ENCODE measurements around the gene SQSTM1. TPM values are rescaled to one million over a fixed set of nuclear protein-coding genes. Genes with fewer than 3 reads are reported as not detected.
A peak's percentile ranks its signal among the peaks of the same experiment; 100 is the strongest.

Gene SQSTM1
- polyA plus RNA-seq, 2 donors: 94.8 to 111 TPM

GRCh38 chr5:179839328-179840256 is 18.9 kb downstream of the SQSTM1 start:
- H3K9me3 ChIP-seq (ENCODE audit: control insufficient read depth in 2 of 2, insufficient read depth in 1 of 2, low read depth in 1 of 2, low read length in 1 of 2): no peaks in the 10 kb centered on the region
- peak overlapping the region in 1 of 2 donors; percentile 35 for H3K27ac ChIP-seq (ENCODE audit: low read depth in 2 of 2, low read length in 1 of 2)
- 73 to 77% methylated on average over 16 of the region's 16 CpGs for WGBS, 2 donors
- no peak overlapping the region for H3K4me3 ChIP-seq (ENCODE audit: low read depth in 1 of 2, low read length in 2 of 2)
- H3K36me3 ChIP-seq (ENCODE audit: control insufficient read depth in 2 of 2, insufficient read depth in 2 of 2, low read length in 1 of 2): peaks cover 25 to 30% of the 10 kb centered on the region in 2 donors
- peaks cover 0 to 2% of the 10 kb centered on the region in 2 donors for H3K4me1 ChIP-seq (ENCODE audit: control insufficient read depth in 2 of 2, insufficient read depth in 2 of 2, low read length in 1 of 2)
- H3K27me3 ChIP-seq (ENCODE audit: control insufficient read depth in 1 of 2, insufficient read depth in 2 of 2, low read length in 2 of 2): no peaks in the 10 kb centered on the region

DNA sequence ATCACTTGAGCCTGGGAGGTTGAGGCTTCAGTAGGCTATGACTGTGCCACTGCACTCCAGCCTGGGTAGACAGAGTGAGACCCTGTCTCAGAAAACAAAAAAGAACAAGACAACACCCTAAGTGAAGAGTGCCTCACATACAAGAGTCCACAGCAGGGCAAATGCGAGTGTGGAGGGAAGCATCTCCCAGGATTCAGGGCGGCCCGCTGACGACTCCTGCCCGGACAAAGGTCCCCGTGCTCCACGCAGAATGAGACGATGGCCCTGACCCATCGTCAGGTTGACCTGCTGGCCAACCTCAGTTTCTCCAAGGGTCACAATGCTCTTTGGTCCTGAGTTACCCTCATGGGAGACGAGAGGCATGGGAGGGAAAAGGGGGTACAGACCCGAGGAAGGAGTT is 19.6 kb downstream of the SQSTM1 start:
- Histone ChIP-seq H3K4me3 (ENCODE audit: low read depth in 1 of 2, low read length in 2 of 2) (no peak overlapping the region), H3K4me1 (ENCODE audit: control insufficient read depth in 2 of 2, insufficient read depth in 2 of 2, low read length in 1 of 2) (peaks cover 0 to 2% of the 10 kb centered on the region in 2 donors), H3K27ac (ENCODE audit: low read depth in 2 of 2, low read length in 1 of 2) (no peak overlapping the region), H3K36me3 (ENCODE audit: control insufficient read depth in 2 of 2, insufficient read depth in 2 of 2, low read length in 1 of 2) (peaks cover 25 to 30% of the 10 kb centered on the region in 2 donors), H3K9me3 (ENCODE audit: control insufficient read depth in 2 of 2, insufficient read depth in 1 of 2, low read depth in 1 of 2, low read length in 1 of 2) (no peaks in the 10 kb centered on the region), H3K27me3 (ENCODE audit: control insufficient read depth in 1 of 2, insufficient read depth in 2 of 2, low read length in 2 of 2) (no peaks in the 10 kb centered on the region)
- 90 to 91% methylated on average over 11 of the region's 11 CpGs for WGBS, 2 donors

DNA sequence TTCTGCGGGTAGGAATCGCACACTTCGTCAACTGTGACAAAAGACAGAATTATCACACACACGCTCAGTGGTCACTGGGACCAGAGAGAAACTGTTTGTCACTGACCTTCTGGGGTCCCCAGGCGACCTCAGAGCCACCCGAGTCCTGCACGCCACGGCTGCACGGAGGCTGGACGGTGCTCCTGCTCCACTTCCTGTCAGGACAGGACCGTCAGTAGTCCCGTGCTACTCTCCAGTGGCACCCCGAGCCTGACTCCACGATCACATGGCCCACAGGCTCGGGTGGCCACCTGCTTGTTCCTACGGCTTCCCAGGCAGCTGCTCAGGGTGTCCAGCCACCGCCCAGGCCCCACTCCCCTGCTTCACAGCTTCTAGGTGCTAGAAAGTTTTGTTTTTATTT is 20.1 kb downstream of the SQSTM1 start:
- H3K36me3 ChIP-seq (ENCODE audit: control insufficient read depth in 2 of 2, insufficient read depth in 2 of 2, low read length in 1 of 2): peaks cover 25 to 30% of the 10 kb centered on the region in 2 donors

GRCh38 chr5:179841621-179842020 is 20.9 kb downstream of the SQSTM1 start:
- WGBS, 2 donors: 71 to 92% methylated on average over 9 of the region's 9 CpGs
- peaks cover 18 to 23% of the 10 kb centered on the region in 2 donors for H3K36me3 ChIP-seq (ENCODE audit: control insufficient read depth in 2 of 2, insufficient read depth in 2 of 2, low read length in 1 of 2)

More for the DNA sequence above, 20.1 kb downstream of the SQSTM1 start:
- WGBS, 2 donors: 86 to 87% methylated on average over 17 of the region's 17 CpGs
- no peak overlapping the region for H3K4me3 ChIP-seq (ENCODE audit: low read depth in 1 of 2, low read length in 2 of 2)
- H3K27me3 ChIP-seq (ENCODE audit: control insufficient read depth in 1 of 2, insufficient read depth in 2 of 2, low read length in 2 of 2): no peaks in the 10 kb centered on the region
- peaks cover 0 to 2% of the 10 kb centered on the region in 2 donors for H3K4me1 ChIP-seq (ENCODE audit: control insufficient read depth in 2 of 2, insufficient read depth in 2 of 2, low read length in 1 of 2)
- no peak overlapping the region for H3K27ac ChIP-seq (ENCODE audit: low read depth in 2 of 2, low read length in 1 of 2)
- no peaks in the 10 kb centered on the region for H3K9me3 ChIP-seq (ENCODE audit: control insufficient read depth in 2 of 2, insufficient read depth in 1 of 2, low read depth in 1 of 2, low read length in 1 of 2)

GRCh38 chr5:179852993-179853547 is 32.4 kb downstream of the SQSTM1 start:
- H3K9me3 ChIP-seq (ENCODE audit: control insufficient read depth in 2 of 2, insufficient read depth in 1 of 2, low read depth in 1 of 2, low read length in 1 of 2): no peaks in the 10 kb centered on the region
- H3K4me3 ChIP-seq (ENCODE audit: low read depth in 1 of 2, low read length in 2 of 2): no peak overlapping the region
- H3K27ac ChIP-seq (ENCODE audit: low read depth in 2 of 2, low read length in 1 of 2): no peak overlapping the region
- no peaks in the 10 kb centered on the region for H3K27me3 ChIP-seq (ENCODE audit: control insufficient read depth in 1 of 2, insufficient read depth in 2 of 2, low read length in 2 of 2)
- WGBS, 2 donors: 86 to 88% methylated on average over 8 of the region's 8 CpGs
- H3K4me1 ChIP-seq (ENCODE audit: control insufficient read depth in 2 of 2, insufficient read depth in 2 of 2, low read length in 1 of 2): no peaks in the 10 kb centered on the region
- H3K36me3 ChIP-seq (ENCODE audit: control insufficient read depth in 2 of 2, insufficient read depth in 2 of 2, low read length in 1 of 2): peaks cover 25% of the 10 kb centered on the region in 2 donors

More at GRCh38 chr5:179841621-179842020, 20.9 kb downstream of the SQSTM1 start:
- no peaks in the 10 kb centered on the region for H3K27me3 ChIP-seq (ENCODE audit: control insufficient read depth in 1 of 2, insufficient read depth in 2 of 2, low read length in 2 of 2)
- H3K4me3 ChIP-seq (ENCODE audit: low read depth in 1 of 2, low read length in 2 of 2): no peak overlapping the region
- no peaks in the 10 kb centered on the region for H3K9me3 ChIP-seq (ENCODE audit: control insufficient read depth in 2 of 2, insufficient read depth in 1 of 2, low read depth in 1 of 2, low read length in 1 of 2)
- H3K4me1 ChIP-seq (ENCODE audit: control insufficient read depth in 2 of 2, insufficient read depth in 2 of 2, low read length in 1 of 2): peaks cover 0 to 2% of the 10 kb centered on the region in 2 donors
- no peak overlapping the region for H3K27ac ChIP-seq (ENCODE audit: low read depth in 2 of 2, low read length in 1 of 2)

GRCh38 chr5:179854356-179854755 is 33.7 kb downstream of the SQSTM1 start:
- Histone ChIP-seq H3K27me3 (ENCODE audit: control insufficient read depth in 1 of 2, insufficient read depth in 2 of 2, low read length in 2 of 2) (no peaks in the 10 kb centered on the region), H3K4me3 (ENCODE audit: low read depth in 1 of 2, low read length in 2 of 2) (no peak overlapping the region), H3K36me3 (ENCODE audit: control insufficient read depth in 2 of 2, insufficient read depth in 2 of 2, low read length in 1 of 2) (peaks cover 20% of the 10 kb centered on the region in 2 donors), H3K27ac (ENCODE audit: low read depth in 2 of 2, low read length in 1 of 2) (no peak overlapping the region), H3K9me3 (ENCODE audit: control insufficient read depth in 2 of 2, insufficient read depth in 1 of 2, low read depth in 1 of 2, low read length in 1 of 2) (no peaks in the 10 kb centered on the region), H3K4me1 (ENCODE audit: control insufficient read depth in 2 of 2, insufficient read depth in 2 of 2, low read length in 1 of 2) (no peaks in the 10 kb centered on the region)
- WGBS, 2 donors: 90 to 91% methylated on average over 8 of the region's 8 CpGs

- Histone ChIP-seq H3K4me1 (ENCODE audit: control insufficient read depth in 2 of 2, insufficient read depth in 2 of 2, low read length in 1 of 2) (no peaks in the 10 kb centered on the region), H3K4me3 (ENCODE audit: low read depth in 1 of 2, low read length in 2 of 2) (peak overlapping the region; percentile 81 to 91), H3K27ac (ENCODE audit: low read depth in 2 of 2, low read length in 1 of 2) (peak overlapping the region; percentile 74 to 75), H3K36me3 (ENCODE audit: control insufficient read depth in 2 of 2, insufficient read depth in 2 of 2, low read length in 1 of 2) (peaks cover under 1 to 10% of the 10 kb centered on the region in 2 donors), H3K27me3 (ENCODE audit: control insufficient read depth in 1 of 2, insufficient read depth in 2 of 2, low read length in 2 of 2) (no peaks in the 10 kb centered on the region), H3K9me3 (ENCODE audit: control insufficient read depth in 2 of 2, insufficient read depth in 1 of 2, low read depth in 1 of 2, low read length in 1 of 2) (peaks cover 0 to 2% of the 10 kb centered on the region in 2 donors)
- WGBS, 2 donors: 0% methylated on average over 32 of the region's 32 CpGs
Observed at GRCh38 chr5:179858241-179858585, 37.5 kb downstream of the SQSTM1 start.

- Histone ChIP-seq H3K4me3 (ENCODE audit: low read depth in 1 of 2, low read length in 2 of 2) (peak within 1 kb of the TSS; percentile 81 to 91), H3K4me1 (ENCODE audit: control insufficient read depth in 2 of 2, insufficient read depth in 2 of 2, low read length in 1 of 2) (no peaks in the 10 kb centered on the region), H3K36me3 (ENCODE audit: control insufficient read depth in 2 of 2, insufficient read depth in 2 of 2, low read length in 1 of 2) (peaks cover 0 to 16% of the 10 kb centered on the region in 2 donors), H3K27me3 (ENCODE audit: control insufficient read depth in 1 of 2, insufficient read depth in 2 of 2, low read length in 2 of 2) (no peaks in the 10 kb centered on the region), H3K9me3 (ENCODE audit: control insufficient read depth in 2 of 2, insufficient read depth in 1 of 2, low read depth in 1 of 2, low read length in 1 of 2) (peaks cover 0 to 2% of the 10 kb centered on the region in 2 donors), H3K27ac (ENCODE audit: low read depth in 2 of 2, low read length in 1 of 2) (peak within 1 kb of the TSS; percentile 88 to 90)
- 0 to 1% methylated on average over 90 of the region's 90 CpGs for WGBS, 2 donors
Observed at GRCh38 chr5:179858586-179859427, 38.1 kb downstream of the SQSTM1 start, which contains the start of gene MRNIP. Gene MRNIP, minus strand, starts transcription at chr5:179858817. Its CDS starts 21 bp downstream, at chr5:179858796.

- 79 to 82% methylated on average over 11 of the region's 11 CpGs for WGBS, 2 donors
- H3K27ac ChIP-seq (ENCODE audit: low read depth in 2 of 2, low read length in 1 of 2): no peak overlapping the region
- H3K27me3 ChIP-seq (ENCODE audit: control insufficient read depth in 1 of 2, insufficient read depth in 2 of 2, low read length in 2 of 2): no peaks in the 10 kb centered on the region
- peaks cover 0 to 2% of the 10 kb centered on the region in 2 donors for H3K9me3 ChIP-seq (ENCODE audit: control insufficient read depth in 2 of 2, insufficient read depth in 1 of 2, low read depth in 1 of 2, low read length in 1 of 2)
- H3K36me3 ChIP-seq (ENCODE audit: control insufficient read depth in 2 of 2, insufficient read depth in 2 of 2, low read length in 1 of 2): peaks cover 8 to 24% of the 10 kb centered on the region in 2 donors
- H3K4me3 ChIP-seq (ENCODE audit: low read depth in 1 of 2, low read length in 2 of 2): no peak overlapping the region
- H3K4me1 ChIP-seq (ENCODE audit: control insufficient read depth in 2 of 2, insufficient read depth in 2 of 2, low read length in 1 of 2): no peaks in the 10 kb centered on the region
Observed at GRCh38 chr5:179860301-179860700, 39.6 kb downstream of the SQSTM1 start.
